K562 (cell line): Measurements from ENCODE around the gene FAM83D.

Experiments used
- BRD9 ChIP-seq: fragments of 450-650 bp; IDR thresholded peaks from 2 replicates; pipeline ENCODE4 v1.6.1; 2018; ENCODE audit warnings: low read depth; ENCODE audit not compliant: partially characterized antibody
- EP300 ChIP-seq: IDR thresholded peaks from 2 replicates; pipeline ENCODE4 v1.6.1; 2012; ENCODE audit warnings: low read length, improper control_type of control experiment
- FOXJ3 ChIP-seq: sonication (generic); formaldehyde crosslinking; IDR thresholded peaks from 2 replicates; pipeline ENCODE4 v1.4.0; 2020; ENCODE audit warnings: mild to moderate bottlenecking, missing genetic modification reagents
- GABPA ChIP-seq: fragments of 200-800 bp; sonication (Bioruptor generic); conservative IDR thresholded peaks from 2 replicates; pipeline ENCODE4 v1.6.1; 2016; ENCODE audit warnings: low read depth, missing genetic modification characterization, missing compliant biosample characterization
- KAT2B ChIP-seq: IDR thresholded peaks from one replicate; pipeline ENCODE4 v1.6.1; 2012; ENCODE audit warnings: low read depth, mild to moderate bottlenecking, control low read depth, inconsistent platforms, low read length, moderate library complexity
- KDM1A ChIP-seq, 2 experiments: fragments of 450-650 bp; IDR thresholded peaks; 2 replicates each; pipeline ENCODE4 v1.6.1; 2016; ENCODE audit warnings: mild to moderate bottlenecking in 2 of 2
- MEF2A ChIP-seq: IDR thresholded peaks from 2 replicates; pipeline ENCODE4 v1.6.1; 2011; ENCODE audit warnings: low read depth, mild to moderate bottlenecking, low read length, moderate library complexity; ENCODE audit not compliant: control insufficient read depth
- NFE2 ChIP-seq: IDR thresholded peaks from 2 replicates; pipeline ENCODE4 v1.6.1; 2014; ENCODE audit warnings: antibody characterized with exemption, low read depth
- NRF1 ChIP-seq, 2 experiments: fragments of 450-650 bp; IDR thresholded peaks in 1 of 2; conservative IDR thresholded peaks in 1 of 2; 2 replicates each; pipeline ENCODE4 v1.6.1; 2014; ENCODE audit warnings: mild to moderate bottlenecking in 2 of 2
- PHF8 ChIP-seq: fragments of 200-600 bp; sonication (generic); IDR thresholded peaks from 2 replicates; pipeline ENCODE4 v1.6.1; 2012; ENCODE audit warnings: mixed run types, mild to moderate bottlenecking, inconsistent platforms, low read length, moderate library complexity, borderline replicate concordance
- POLR2A ChIP-seq: fragments of 450-650 bp; conservative IDR thresholded peaks from 2 replicates; pipeline ENCODE4 v1.6.1; 2016
- REST ChIP-seq, 2 experiments: fragments of 450-650 bp; formaldehyde crosslinking in 1 of 2; IDR thresholded peaks; 2 replicates each; pipeline versions ENCODE4 v1.4.0 to v1.6.1; 2014 to 2020; ENCODE audit warnings: mild to moderate bottlenecking in 2 of 2, borderline replicate concordance in 1 of 2, low read depth in 1 of 2
- ZNF740 ChIP-seq, 3 experiments: fragments of 200-800 bp in 1 of 3; sonication (Bioruptor generic) in 1 of 3; sonication (generic) in 1 of 3; formaldehyde crosslinking in 1 of 3; IDR thresholded peaks; 2 replicates each; pipeline versions ENCODE4 v1.6.1 to v1.8.0; 2016 to 2022; ENCODE audit warnings: mild to moderate bottlenecking in 2 of 3, missing compliant biosample characterization in 2 of 3, missing genetic modification characterization in 2 of 3, missing genetic modification reagents in 1 of 3
- TF ChIP-seq, protein P1 (sequence below), 3 experiments: IDR thresholded peaks in 2 of 3; conservative IDR thresholded peaks in 1 of 3; 2 replicates each; pipeline ENCODE4 v1.5.1; 2011 to 2012; ENCODE audit warnings: low read length in 3 of 3, mild to moderate bottlenecking in 3 of 3, control low read depth in 2 of 3, improper control_type of control experiment in 1 of 3, inconsistent platforms in 1 of 3, low read depth in 1 of 3, mixed read lengths in 1 of 3, moderate library complexity in 1 of 3; ENCODE audit not compliant: insufficient read depth in 2 of 3

DNA sequence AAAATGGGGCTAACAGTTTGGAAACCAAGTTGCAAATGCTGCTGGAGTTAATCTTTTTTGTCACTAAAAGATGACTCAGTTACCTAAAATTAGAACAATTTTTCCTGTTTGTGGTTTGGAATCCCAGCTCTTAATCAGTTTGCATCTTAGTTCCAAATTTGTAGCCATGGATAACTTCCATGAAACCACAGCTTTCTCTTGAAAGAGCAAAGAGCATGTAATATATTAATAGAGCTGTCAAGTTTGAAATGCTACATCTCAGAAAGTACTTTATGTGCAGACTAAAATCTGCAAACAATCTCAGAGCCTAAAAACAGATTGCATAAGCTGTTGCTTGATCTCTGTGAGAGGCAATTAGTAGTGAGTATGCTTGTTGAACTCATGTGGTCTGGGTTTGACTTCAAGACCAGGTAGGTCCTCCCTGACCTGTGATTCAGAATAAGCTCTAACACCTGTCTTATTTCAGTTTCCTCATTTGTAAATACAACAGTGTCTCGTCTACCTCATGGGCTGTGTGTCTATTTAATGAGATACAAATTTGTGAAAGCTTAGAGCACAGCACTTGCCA lies 59.5 kb downstream of the FAM83D start:
- TF ChIP-seq GABPA (tag) (no peak), REST (IDR thresholded peaks at IDR 0.05; ENCODE audit: borderline replicate concordance) (no peak), REST (CRISPR knock-in tag; IDR thresholded peaks at IDR 0.05; ENCODE audit: low read depth) (no peak), PHF8 (no peak), BRD9 (no peak), ZNF740 (CRISPR knock-in tag; IDR thresholded peaks at IDR 0.05) (no peak), ZNF740 (tag; IDR thresholded peaks at IDR 0.05) (no peak), KDM1A (IDR thresholded peaks at IDR 0.05) (peak; percentile 92 to 94), MEF2A (0 out of 2 replicates have a peak, but pooled peaks have one; percentile 72), EP300 (no peak), FOXJ3 (CRISPR knock-in tag) (no peak), POLR2A (no peak), KAT2B (no peak), NRF1 (conservative IDR thresholded peaks at IDR 0.05 in 1 of 2, IDR thresholded peaks at IDR 0.05 in 1 of 2) (no peak), NFE2 (no peak)
- TF ChIP-seq, protein P1, sequence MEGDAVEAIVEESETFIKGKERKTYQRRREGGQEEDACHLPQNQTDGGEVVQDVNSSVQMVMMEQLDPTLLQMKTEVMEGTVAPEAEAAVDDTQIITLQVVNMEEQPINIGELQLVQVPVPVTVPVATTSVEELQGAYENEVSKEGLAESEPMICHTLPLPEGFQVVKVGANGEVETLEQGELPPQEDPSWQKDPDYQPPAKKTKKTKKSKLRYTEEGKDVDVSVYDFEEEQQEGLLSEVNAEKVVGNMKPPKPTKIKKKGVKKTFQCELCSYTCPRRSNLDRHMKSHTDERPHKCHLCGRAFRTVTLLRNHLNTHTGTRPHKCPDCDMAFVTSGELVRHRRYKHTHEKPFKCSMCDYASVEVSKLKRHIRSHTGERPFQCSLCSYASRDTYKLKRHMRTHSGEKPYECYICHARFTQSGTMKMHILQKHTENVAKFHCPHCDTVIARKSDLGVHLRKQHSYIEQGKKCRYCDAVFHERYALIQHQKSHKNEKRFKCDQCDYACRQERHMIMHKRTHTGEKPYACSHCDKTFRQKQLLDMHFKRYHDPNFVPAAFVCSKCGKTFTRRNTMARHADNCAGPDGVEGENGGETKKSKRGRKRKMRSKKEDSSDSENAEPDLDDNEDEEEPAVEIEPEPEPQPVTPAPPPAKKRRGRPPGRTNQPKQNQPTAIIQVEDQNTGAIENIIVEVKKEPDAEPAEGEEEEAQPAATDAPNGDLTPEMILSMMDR (IDR thresholded peaks at IDR 0.05 in 2 of 3, conservative IDR thresholded peaks at IDR 0.05 in 1 of 3; ENCODE audit: insufficient read depth in 2 of 3, low read depth in 1 of 3, low read length in 3 of 3) = no peak
